ENCODE data around the gene LATS2.

Gene LATS2

GRCh38 chr13:21079761-21080592 lies 18.6 kb upstream of the LATS2 start:
- TF ChIP-seq, protein P1, sequence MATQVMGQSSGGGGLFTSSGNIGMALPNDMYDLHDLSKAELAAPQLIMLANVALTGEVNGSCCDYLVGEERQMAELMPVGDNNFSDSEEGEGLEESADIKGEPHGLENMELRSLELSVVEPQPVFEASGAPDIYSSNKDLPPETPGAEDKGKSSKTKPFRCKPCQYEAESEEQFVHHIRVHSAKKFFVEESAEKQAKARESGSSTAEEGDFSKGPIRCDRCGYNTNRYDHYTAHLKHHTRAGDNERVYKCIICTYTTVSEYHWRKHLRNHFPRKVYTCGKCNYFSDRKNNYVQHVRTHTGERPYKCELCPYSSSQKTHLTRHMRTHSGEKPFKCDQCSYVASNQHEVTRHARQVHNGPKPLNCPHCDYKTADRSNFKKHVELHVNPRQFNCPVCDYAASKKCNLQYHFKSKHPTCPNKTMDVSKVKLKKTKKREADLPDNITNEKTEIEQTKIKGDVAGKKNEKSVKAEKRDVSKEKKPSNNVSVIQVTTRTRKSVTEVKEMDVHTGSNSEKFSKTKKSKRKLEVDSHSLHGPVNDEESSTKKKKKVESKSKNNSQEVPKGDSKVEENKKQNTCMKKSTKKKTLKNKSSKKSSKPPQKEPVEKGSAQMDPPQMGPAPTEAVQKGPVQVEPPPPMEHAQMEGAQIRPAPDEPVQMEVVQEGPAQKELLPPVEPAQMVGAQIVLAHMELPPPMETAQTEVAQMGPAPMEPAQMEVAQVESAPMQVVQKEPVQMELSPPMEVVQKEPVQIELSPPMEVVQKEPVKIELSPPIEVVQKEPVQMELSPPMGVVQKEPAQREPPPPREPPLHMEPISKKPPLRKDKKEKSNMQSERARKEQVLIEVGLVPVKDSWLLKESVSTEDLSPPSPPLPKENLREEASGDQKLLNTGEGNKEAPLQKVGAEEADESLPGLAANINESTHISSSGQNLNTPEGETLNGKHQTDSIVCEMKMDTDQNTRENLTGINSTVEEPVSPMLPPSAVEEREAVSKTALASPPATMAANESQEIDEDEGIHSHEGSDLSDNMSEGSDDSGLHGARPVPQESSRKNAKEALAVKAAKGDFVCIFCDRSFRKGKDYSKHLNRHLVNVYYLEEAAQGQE (IDR thresholded peaks at IDR 0.05; ENCODE audit: insufficient read depth in 1 of 2, low read depth in 2 of 2, low read length in 2 of 2) = no peak
- no peak for TF ChIP-seq SIN3A (IDR thresholded peaks at IDR 0.05; ENCODE audit: borderline replicate concordance, insufficient read depth, low read length)

DNA sequence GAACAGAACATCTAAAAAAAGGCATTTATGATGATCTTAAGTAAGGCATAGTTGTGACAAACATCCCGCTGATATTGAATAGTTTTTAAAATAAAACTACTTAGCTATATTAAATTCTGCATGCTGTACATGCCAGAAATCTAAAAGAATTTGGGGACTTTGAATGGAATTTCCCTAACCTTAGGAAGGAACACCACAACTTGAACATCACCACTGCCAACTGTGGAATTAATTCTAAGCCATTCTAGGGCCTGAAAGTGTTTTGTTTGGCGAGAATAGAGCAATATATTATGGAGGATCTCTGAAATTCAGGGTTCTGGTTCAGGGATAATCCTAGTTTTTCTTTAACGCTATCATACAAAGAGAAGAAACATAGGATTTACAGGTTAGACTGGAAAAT lies 17.8 kb upstream of the LATS2 start:
- TF ChIP-seq, protein P1 (IDR thresholded peaks at IDR 0.05; ENCODE audit: insufficient read depth in 1 of 2, low read depth in 2 of 2, low read length in 2 of 2) = no peak

DNA sequence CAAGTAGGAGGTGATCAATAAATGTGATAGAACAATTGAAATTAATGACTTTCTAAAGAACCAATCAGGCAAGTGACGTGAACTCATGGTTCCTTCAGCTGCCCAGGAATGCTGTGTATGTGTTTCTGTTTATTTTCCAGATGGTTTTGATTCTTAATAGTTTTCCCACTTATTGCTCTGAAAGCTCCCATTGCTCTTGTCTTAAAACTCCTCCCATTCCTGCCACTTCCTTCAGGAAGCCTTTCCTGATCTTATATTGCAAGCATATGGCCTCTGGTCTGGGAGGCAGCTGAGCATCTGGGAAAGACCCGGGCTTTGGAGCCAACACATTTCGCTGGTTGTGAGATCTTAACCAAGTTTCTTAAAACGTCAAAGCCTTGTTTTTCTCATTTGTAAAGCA lies 17.1 kb upstream of the LATS2 start:
- TF ChIP-seq POLR2AphosphoS5 (IDR thresholded peaks at IDR 0.05; ENCODE audit: low read depth, low read length) = no peak
- no peak for TF ChIP-seq SIN3A (IDR thresholded peaks at IDR 0.05; ENCODE audit: borderline replicate concordance, insufficient read depth, low read length)
- no peak for TF ChIP-seq TAF1 (IDR thresholded peaks at IDR 0.05; ENCODE audit: borderline replicate concordance, insufficient read depth, low read length)
- TF ChIP-seq, protein P1 (IDR thresholded peaks at IDR 0.05; ENCODE audit: insufficient read depth in 1 of 2, low read depth in 2 of 2, low read length in 2 of 2) = no peak
- TF ChIP-seq FOXP2 (optimal IDR thresholded peaks at IDR 0.05; ENCODE audit: borderline replicate concordance, extremely low read depth, extremely low read length, insufficient read depth) = no peak

GRCh38 chr13:21077788-21078353 lies 16.5 kb upstream of the LATS2 start:
- TF ChIP-seq TAF1 (IDR thresholded peaks at IDR 0.05; ENCODE audit: borderline replicate concordance, insufficient read depth, low read length) (no peak), FOXP2 (optimal IDR thresholded peaks at IDR 0.05; ENCODE audit: borderline replicate concordance, extremely low read depth, extremely low read length, insufficient read depth) (no peak), SIN3A (IDR thresholded peaks at IDR 0.05; ENCODE audit: borderline replicate concordance, insufficient read depth, low read length) (no peak), POLR2AphosphoS5 (IDR thresholded peaks at IDR 0.05; ENCODE audit: low read depth, low read length) (no peak)
- TF ChIP-seq, protein P1 (IDR thresholded peaks at IDR 0.05; ENCODE audit: insufficient read depth in 1 of 2, low read depth in 2 of 2, low read length in 2 of 2) = no peak
